Astrocyte (in vitro differentiated cells and primary cell): ENCODE results near the gene C1orf167.

Experiments used
- EZH2 ChIP-seq: IDR thresholded peaks from 2 replicates; pipeline ENCODE4 v1.6.1; 2012; ENCODE audit warnings: mild to moderate bottlenecking, low read length, inconsistent platforms; ENCODE audit not compliant: insufficient read depth
- TF ChIP-seq, protein P1 (sequence below): IDR thresholded peaks from 2 replicates; pipeline ENCODE4 v1.5.1; 2011; ENCODE audit warnings: low read depth, mild to moderate bottlenecking, inconsistent platforms, low read length, moderate library complexity; ENCODE audit not compliant: insufficient read depth

DNA sequence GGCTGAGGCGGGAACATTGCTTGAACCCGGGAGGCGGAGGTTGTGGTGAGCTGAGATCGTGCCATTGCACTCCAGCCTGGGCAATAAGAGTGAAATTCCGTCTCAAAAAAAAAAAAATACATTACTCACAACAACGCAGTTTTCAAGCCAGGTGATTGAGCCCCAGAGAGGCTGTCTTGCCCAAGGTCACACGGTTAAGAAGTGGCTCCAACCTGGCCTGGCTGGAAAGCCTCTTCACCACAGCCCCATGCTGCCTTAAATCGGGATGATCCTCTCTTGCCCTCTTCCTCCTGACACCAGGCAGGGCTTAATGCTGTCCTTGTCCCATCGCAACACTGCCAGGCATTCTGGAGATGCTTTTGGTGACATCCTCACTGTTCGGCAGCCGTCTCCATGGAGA is 48.9 kb upstream of the C1orf167 start:
- TF ChIP-seq EZH2: no peak
- TF ChIP-seq, protein P1, sequence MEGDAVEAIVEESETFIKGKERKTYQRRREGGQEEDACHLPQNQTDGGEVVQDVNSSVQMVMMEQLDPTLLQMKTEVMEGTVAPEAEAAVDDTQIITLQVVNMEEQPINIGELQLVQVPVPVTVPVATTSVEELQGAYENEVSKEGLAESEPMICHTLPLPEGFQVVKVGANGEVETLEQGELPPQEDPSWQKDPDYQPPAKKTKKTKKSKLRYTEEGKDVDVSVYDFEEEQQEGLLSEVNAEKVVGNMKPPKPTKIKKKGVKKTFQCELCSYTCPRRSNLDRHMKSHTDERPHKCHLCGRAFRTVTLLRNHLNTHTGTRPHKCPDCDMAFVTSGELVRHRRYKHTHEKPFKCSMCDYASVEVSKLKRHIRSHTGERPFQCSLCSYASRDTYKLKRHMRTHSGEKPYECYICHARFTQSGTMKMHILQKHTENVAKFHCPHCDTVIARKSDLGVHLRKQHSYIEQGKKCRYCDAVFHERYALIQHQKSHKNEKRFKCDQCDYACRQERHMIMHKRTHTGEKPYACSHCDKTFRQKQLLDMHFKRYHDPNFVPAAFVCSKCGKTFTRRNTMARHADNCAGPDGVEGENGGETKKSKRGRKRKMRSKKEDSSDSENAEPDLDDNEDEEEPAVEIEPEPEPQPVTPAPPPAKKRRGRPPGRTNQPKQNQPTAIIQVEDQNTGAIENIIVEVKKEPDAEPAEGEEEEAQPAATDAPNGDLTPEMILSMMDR: no peak
